ENCODE results near the gene PLCG2.

Gene PLCG2

DNA sequence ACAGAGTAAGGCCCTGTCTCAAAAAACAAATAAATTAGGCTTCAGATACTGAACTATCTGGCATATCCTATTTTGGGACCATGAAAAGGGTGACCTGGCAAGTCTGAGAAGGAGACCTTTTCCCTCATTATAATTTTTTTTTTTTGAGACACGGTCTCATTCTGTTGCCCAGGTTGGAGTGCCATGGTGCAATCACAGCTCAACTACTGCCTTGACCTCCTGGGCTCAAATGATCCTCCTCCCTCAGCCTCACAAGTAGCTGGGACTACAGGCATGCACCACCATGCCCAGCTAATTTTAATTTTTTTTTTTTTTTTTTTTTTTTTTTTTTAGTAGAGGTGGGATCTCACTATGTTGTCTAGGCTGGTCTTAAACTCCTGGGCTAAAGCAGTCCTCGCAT is 37.3 kb downstream of the PLCG2 start:
- TF ChIP-seq, protein P1, sequence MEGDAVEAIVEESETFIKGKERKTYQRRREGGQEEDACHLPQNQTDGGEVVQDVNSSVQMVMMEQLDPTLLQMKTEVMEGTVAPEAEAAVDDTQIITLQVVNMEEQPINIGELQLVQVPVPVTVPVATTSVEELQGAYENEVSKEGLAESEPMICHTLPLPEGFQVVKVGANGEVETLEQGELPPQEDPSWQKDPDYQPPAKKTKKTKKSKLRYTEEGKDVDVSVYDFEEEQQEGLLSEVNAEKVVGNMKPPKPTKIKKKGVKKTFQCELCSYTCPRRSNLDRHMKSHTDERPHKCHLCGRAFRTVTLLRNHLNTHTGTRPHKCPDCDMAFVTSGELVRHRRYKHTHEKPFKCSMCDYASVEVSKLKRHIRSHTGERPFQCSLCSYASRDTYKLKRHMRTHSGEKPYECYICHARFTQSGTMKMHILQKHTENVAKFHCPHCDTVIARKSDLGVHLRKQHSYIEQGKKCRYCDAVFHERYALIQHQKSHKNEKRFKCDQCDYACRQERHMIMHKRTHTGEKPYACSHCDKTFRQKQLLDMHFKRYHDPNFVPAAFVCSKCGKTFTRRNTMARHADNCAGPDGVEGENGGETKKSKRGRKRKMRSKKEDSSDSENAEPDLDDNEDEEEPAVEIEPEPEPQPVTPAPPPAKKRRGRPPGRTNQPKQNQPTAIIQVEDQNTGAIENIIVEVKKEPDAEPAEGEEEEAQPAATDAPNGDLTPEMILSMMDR (IDR thresholded peaks at IDR 0.05; ENCODE audit: borderline replicate concordance, extremely low read depth, low read length, poor library complexity, severe bottlenecking): no peak
- no peak for TF ChIP-seq EZH2 (IDR thresholded peaks at IDR 0.05; ENCODE audit: borderline replicate concordance, low read depth, low read length, severe bottlenecking)
- Histone ChIP-seq H2AFZ (ENCODE audit: low read depth, low read length) (no peak overlapping the region), H3K27ac (ENCODE audit: low read length) (no peak overlapping the region), H3K4me3 (ENCODE audit: low read depth in 1 of 2, low read length in 2 of 2) (no peak overlapping the region), H4K20me1 (ENCODE audit: insufficient read depth, low read length) (no peaks in the 10 kb centered on the region), H3K27me3 (ENCODE audit: insufficient read depth, low read length, poor library complexity) (no peaks in the 10 kb centered on the region), H3K9ac (ENCODE audit: low read depth, low read length) (no peak overlapping the region), H3K9me3 (ENCODE audit: insufficient read depth, low read length, severe bottlenecking) (no peaks in the 10 kb centered on the region), H3K79me2 (ENCODE audit: insufficient read depth, low read length) (no peaks in the 10 kb centered on the region), H3K36me3 (ENCODE audit: insufficient read depth, low read length) (no peaks in the 10 kb centered on the region), H3K4me1 (ENCODE audit: insufficient read depth, low read length) (no peaks in the 10 kb centered on the region), H3K4me2 (ENCODE audit: insufficient read depth, low read length) (no peak overlapping the region)
- DNase-seq (no peak), ATAC-seq (ENCODE audit: insufficient read depth, low read depth) (no peak)

DNA sequence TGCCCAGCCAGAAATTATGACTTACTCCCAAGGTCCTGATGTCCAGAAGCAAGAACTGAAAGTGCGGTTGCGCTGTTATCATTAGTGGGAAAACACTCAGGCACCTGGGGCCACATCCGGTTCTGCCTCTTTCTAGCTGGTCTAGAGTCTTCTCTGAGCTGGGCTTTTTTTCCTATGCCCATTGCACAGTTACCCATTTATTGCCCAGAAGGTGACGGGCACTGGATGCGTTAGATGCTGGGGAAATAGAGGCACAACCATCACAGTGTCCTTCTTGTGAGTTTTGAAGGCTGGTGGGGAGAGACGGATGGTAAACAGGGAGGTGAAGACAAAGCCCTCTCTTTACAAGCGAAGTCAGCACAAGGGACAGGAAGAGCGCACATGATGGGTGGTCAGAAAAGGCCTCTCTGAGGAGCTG is 37.7 kb downstream of the PLCG2 start:
- no peak overlapping the region for H2AFZ ChIP-seq (ENCODE audit: low read depth, low read length)
- TF ChIP-seq EZH2 (IDR thresholded peaks at IDR 0.05; ENCODE audit: borderline replicate concordance, low read depth, low read length, severe bottlenecking): no peak
- TF ChIP-seq, protein P1 (IDR thresholded peaks at IDR 0.05; ENCODE audit: borderline replicate concordance, extremely low read depth, low read length, poor library complexity, severe bottlenecking): no peak
- DNase-seq (no peak), ATAC-seq (ENCODE audit: insufficient read depth, low read depth) (no peak)
- H3K36me3 ChIP-seq (ENCODE audit: insufficient read depth, low read length): no peaks in the 10 kb centered on the region
- no peaks in the 10 kb centered on the region for H3K4me1 ChIP-seq (ENCODE audit: insufficient read depth, low read length)
- H3K27ac ChIP-seq (ENCODE audit: low read length): no peak overlapping the region
- H3K4me3 ChIP-seq (ENCODE audit: low read depth in 1 of 2, low read length in 2 of 2): no peak overlapping the region
- peaks cover under 1% of the 10 kb centered on the region for H3K27me3 ChIP-seq (ENCODE audit: insufficient read depth, low read length, poor library complexity)
- H3K9ac ChIP-seq (ENCODE audit: low read depth, low read length): no peak overlapping the region
- no peaks in the 10 kb centered on the region for H3K79me2 ChIP-seq (ENCODE audit: insufficient read depth, low read length)
- H4K20me1 ChIP-seq (ENCODE audit: insufficient read depth, low read length): no peaks in the 10 kb centered on the region
- no peaks in the 10 kb centered on the region for H3K9me3 ChIP-seq (ENCODE audit: insufficient read depth, low read length, severe bottlenecking)
- no peak overlapping the region for H3K4me2 ChIP-seq (ENCODE audit: insufficient read depth, low read length)

DNA sequence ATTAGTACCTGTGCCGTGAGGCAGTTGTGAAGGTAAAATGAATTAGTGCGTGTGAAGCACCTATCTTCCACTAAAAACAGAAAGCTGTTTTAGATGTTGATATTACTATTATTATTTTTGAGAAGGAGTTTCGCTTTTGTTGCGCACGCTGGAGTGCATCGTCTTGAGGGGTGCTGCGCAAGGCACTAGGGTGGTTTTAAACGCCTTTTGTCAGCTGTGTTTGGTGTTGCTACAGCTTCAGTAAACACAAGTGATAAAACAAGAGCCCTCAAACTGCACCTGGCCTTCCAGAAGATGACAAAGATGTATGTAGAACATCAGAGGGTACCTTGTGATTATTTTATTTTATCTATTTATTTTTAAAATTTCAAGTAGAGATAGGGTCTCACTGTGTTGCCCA is 38.2 kb downstream of the PLCG2 start:
- Histone ChIP-seq H3K4me2 (ENCODE audit: insufficient read depth, low read length) (no peak overlapping the region), H3K27ac (ENCODE audit: low read length) (no peak overlapping the region), H3K4me3 (ENCODE audit: low read depth in 1 of 2, low read length in 2 of 2) (no peak overlapping the region), H3K79me2 (ENCODE audit: insufficient read depth, low read length) (no peaks in the 10 kb centered on the region), H3K9me3 (ENCODE audit: insufficient read depth, low read length, severe bottlenecking) (no peaks in the 10 kb centered on the region), H4K20me1 (ENCODE audit: insufficient read depth, low read length) (no peaks in the 10 kb centered on the region), H3K27me3 (ENCODE audit: insufficient read depth, low read length, poor library complexity) (peaks cover 3% of the 10 kb centered on the region), H2AFZ (ENCODE audit: low read depth, low read length) (no peak overlapping the region), H3K4me1 (ENCODE audit: insufficient read depth, low read length) (no peaks in the 10 kb centered on the region), H3K9ac (ENCODE audit: low read depth, low read length) (no peak overlapping the region), H3K36me3 (ENCODE audit: insufficient read depth, low read length) (no peaks in the 10 kb centered on the region)
- no peak for DNase-seq
- ATAC-seq (ENCODE audit: insufficient read depth, low read depth): no peak
- no peak for TF ChIP-seq EZH2 (IDR thresholded peaks at IDR 0.05; ENCODE audit: borderline replicate concordance, low read depth, low read length, severe bottlenecking)
- TF ChIP-seq, protein P1 (IDR thresholded peaks at IDR 0.05; ENCODE audit: borderline replicate concordance, extremely low read depth, low read length, poor library complexity, severe bottlenecking): no peak

All from DND-41 (cell line).